ENCODE data around the gene OR51B4.

DNA sequence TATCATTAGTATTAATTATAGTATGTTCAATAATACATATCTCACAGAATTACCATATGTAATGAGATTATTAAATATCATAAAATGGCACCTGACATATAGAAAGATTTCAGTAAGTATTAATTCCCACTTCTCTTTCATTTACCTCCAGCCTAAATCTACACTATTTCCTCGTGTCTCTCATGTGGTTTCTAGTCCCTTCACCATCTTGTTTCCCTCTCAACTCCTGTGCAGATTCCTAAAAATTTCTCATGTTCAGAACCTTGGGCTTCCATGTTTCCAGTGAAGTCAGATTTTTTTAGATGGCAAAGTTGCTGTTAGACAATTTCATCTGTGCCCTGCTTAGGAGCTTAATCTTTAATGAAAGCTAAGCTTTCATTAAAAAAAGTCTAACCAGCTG, 17.9 kb downstream of the OR51B4 start:
- no peak for TF ChIP-seq POLR2AphosphoS5 (IDR thresholded peaks at IDR 0.05; ENCODE audit: low read depth, low read length)
- no peak for TF ChIP-seq EP300 (IDR thresholded peaks at IDR 0.05; ENCODE audit: borderline replicate concordance in 1 of 2, low read depth in 1 of 2, low read length in 1 of 2)
